Type B pancreatic cell (in vitro differentiated cells): ENCODE measurements around the gene EIF2B5. TPM values are rescaled to one million over a fixed set of nuclear protein-coding genes. Genes with fewer than 3 reads are reported as not detected.

ENCODE experiments used
- DNase-seq: peaks from one replicate; pipeline ENCODE4 v3.0.0; 2021; ENCODE audit warnings: mixed read lengths; ENCODE audit not compliant: unreplicated experiment; ENCODE audit errors: extremely low spot score
- H3K27ac Mint-ChIP-seq: 2 replicates; pipeline ENCODE4 v1.8.0; 2021; ENCODE audit warnings: mild to moderate bottlenecking, mixed read lengths
- H3K27me3 Mint-ChIP-seq: 2 replicates; pipeline ENCODE4 v1.8.0; 2021; ENCODE audit warnings: mixed read lengths
- H3K36me3 Mint-ChIP-seq: 2 replicates; pipeline ENCODE4 v1.8.0; 2021; ENCODE audit warnings: mixed read lengths
- H3K4me1 Mint-ChIP-seq: one replicate; pipeline ENCODE4 v1.8.0; 2021; ENCODE audit warnings: mixed read lengths; ENCODE audit not compliant: unreplicated experiment
- H3K4me3 Mint-ChIP-seq: 2 replicates; pipeline ENCODE4 v1.8.0; 2021; ENCODE audit warnings: mild to moderate bottlenecking, mixed read lengths
- H3K9me3 Mint-ChIP-seq: 2 replicates; pipeline ENCODE4 v1.8.0; 2021; ENCODE audit warnings: mixed read lengths
- total RNA-seq: library from RNA; stranded (reverse); gene quantifications from 2 replicates; pipeline ENCODE4 v1.2.1, GENCODE V29; 2021; ENCODE audit warnings: low replicate concordance
- TF ChIP-seq, protein P1 (sequence below): fragments of 200-600 bp; sonication (generic); conservative IDR thresholded peaks from 2 replicates; pipeline ENCODE4 v1.5.0; 2021; ENCODE audit warnings: antibody characterized with exemption, mild to moderate bottlenecking

The EIF2B5 gene
- total RNA-seq, 1 donor from 2014 or later, result 43.9 TPM

DNA sequence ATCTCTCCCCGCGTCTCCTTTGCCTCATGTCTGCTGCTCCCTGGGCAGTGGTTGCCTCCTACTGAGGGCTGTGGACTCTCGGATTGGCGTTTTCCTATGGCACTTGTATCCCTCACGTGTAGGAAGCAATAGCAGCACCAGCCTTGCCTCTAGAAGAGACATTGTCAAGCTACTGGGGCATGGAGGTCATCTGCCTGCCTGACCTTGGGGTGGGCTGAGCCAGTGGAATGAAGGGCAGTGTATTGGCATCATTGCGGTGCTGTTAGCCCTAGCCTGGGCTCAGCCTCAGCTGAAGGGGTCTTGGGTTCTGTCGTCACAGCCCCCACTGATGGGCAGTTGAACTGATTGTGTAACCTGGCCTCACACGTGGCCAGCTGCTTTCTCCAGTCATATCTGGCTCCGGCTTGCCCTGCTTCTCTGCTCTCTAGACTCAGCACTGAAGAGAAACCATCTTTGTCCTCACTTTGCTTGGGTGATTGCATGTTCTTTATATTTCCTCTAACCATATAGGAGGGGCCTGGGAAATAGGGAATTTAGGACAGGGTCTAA, 58.9 kb downstream of the EIF2B5 start:
- peaks cover 7% of the 10 kb centered on the region for H3K36me3 Mint-ChIP-seq
- TF ChIP-seq, protein P1, sequence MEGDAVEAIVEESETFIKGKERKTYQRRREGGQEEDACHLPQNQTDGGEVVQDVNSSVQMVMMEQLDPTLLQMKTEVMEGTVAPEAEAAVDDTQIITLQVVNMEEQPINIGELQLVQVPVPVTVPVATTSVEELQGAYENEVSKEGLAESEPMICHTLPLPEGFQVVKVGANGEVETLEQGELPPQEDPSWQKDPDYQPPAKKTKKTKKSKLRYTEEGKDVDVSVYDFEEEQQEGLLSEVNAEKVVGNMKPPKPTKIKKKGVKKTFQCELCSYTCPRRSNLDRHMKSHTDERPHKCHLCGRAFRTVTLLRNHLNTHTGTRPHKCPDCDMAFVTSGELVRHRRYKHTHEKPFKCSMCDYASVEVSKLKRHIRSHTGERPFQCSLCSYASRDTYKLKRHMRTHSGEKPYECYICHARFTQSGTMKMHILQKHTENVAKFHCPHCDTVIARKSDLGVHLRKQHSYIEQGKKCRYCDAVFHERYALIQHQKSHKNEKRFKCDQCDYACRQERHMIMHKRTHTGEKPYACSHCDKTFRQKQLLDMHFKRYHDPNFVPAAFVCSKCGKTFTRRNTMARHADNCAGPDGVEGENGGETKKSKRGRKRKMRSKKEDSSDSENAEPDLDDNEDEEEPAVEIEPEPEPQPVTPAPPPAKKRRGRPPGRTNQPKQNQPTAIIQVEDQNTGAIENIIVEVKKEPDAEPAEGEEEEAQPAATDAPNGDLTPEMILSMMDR, result no peak
- H3K4me1 Mint-ChIP-seq, result no peaks in the 10 kb centered on the region
- no peak overlapping the region for H3K4me3 Mint-ChIP-seq
- H3K27me3 Mint-ChIP-seq, result no peaks in the 10 kb centered on the region
- no peak for DNase-seq
- H3K27ac Mint-ChIP-seq, result no peak overlapping the region
- no peaks in the 10 kb centered on the region for H3K9me3 Mint-ChIP-seq

Other genes starting within 250 kb of the EIF2B5 start
- gene ABCC5, start 117.5 kb upstream of the EIF2B5 start, total RNA-seq, result 39.3 and 61.2 TPM in 2 replicates
- gene HTR3D, start 103.6 kb upstream of the EIF2B5 start, total RNA-seq, result not detected in 2 replicates
- not detected in 2 replicates for gene HTR3C, start 82.3 kb upstream of the EIF2B5 start, total RNA-seq
- not detected in 2 replicates for gene HTR3E, start 38.3 kb upstream of the EIF2B5 start, total RNA-seq
- 70.8 and 84.8 TPM in 2 replicates for gene DVL3, start 20.0 kb downstream of the EIF2B5 start, total RNA-seq
- gene AP2M1, start 39.5 kb downstream of the EIF2B5 start, total RNA-seq, result 249 and 298 TPM in 2 replicates
- gene ABCF3, start 50.8 kb downstream of the EIF2B5 start, total RNA-seq, result 72.3 and 74.3 TPM in 2 replicates
- gene VWA5B2, start 94.2 kb downstream of the EIF2B5 start, total RNA-seq, result 23.7 and 38.7 TPM in 2 replicates
- gene ALG3, start 113.6 kb downstream of the EIF2B5 start, total RNA-seq, result 55.7 and 55.8 TPM in 2 replicates
- gene EEF1AKMT4, start 114.3 kb downstream of the EIF2B5 start, total RNA-seq, result 6.4 and 10.2 TPM in 2 replicates
- 1.9 TPM in 2 replicates for gene CAMK2N2, start 126.2 kb downstream of the EIF2B5 start, total RNA-seq
- gene ECE2, start 140.7 kb downstream of the EIF2B5 start, total RNA-seq, result not detected in 2 replicates
- 226 and 255 TPM in 2 replicates for gene PSMD2, start 163.9 kb downstream of the EIF2B5 start, total RNA-seq
- 371 and 432 TPM in 2 replicates for gene EIF4G1, start 179.2 kb downstream of the EIF2B5 start, total RNA-seq
- gene FAM131A, start 202.2 kb downstream of the EIF2B5 start, total RNA-seq, result 13.2 and 18.3 TPM in 2 replicates
- 10.8 and 24.9 TPM in 2 replicates for gene CLCN2, start 226.2 kb downstream of the EIF2B5 start, total RNA-seq
- gene POLR2H, start 226.4 kb downstream of the EIF2B5 start, total RNA-seq, result 87.8 and 90.5 TPM in 2 replicates
- 0.41 and 0.52 TPM in 2 replicates for gene THPO, start 242.8 kb downstream of the EIF2B5 start, total RNA-seq
- 6.4 and 35.5 TPM in 2 replicates for gene CHRD, start 244.7 kb downstream of the EIF2B5 start, total RNA-seq